ENCODE measurements around the gene MCOLN2.
A peak's percentile ranks its signal among the peaks of the same experiment; 100 is the strongest.

MCOLN2 gene

GRCh38 chr1:84985365-84985764 lies 11.5 kb downstream of the MCOLN2 start:
- DNase-seq (ENCODE audit: low read depth, low spot score) = no peak

GRCh38 chr1:84982395-84982794 lies 14.5 kb downstream of the MCOLN2 start:
- DNase-seq (ENCODE audit: low read depth, low spot score) = no peak

- no peak for DNase-seq (ENCODE audit: low read depth, low spot score)
These were observed 21.9 kb downstream of the MCOLN2 start for GRCh38 chr1:84975035-84975434.

GRCh38 chr1:84973498-84974334 lies 23.2 kb downstream of the MCOLN2 start:
- no peak for DNase-seq (ENCODE audit: low read depth, low spot score)

GRCh38 chr1:84972377-84972987 lies 24.4 kb downstream of the MCOLN2 start:
- peak; percentile 41 for DNase-seq (ENCODE audit: low read depth, low spot score)

GRCh38 chr1:84971957-84972356 lies 25.0 kb downstream of the MCOLN2 start:
- DNase-seq (ENCODE audit: low read depth, low spot score) = no peak

- no peak for DNase-seq (ENCODE audit: low read depth, low spot score)
These were observed 27.2 kb downstream of the MCOLN2 start for GRCh38 chr1:84969489-84970250.

GRCh38 chr1:84968865-84969264 lies 28.0 kb downstream of the MCOLN2 start:
- DNase-seq (ENCODE audit: low read depth, low spot score) = no peak

GRCh38 chr1:84968101-84968500 lies 28.8 kb downstream of the MCOLN2 start:
- DNase-seq (ENCODE audit: low read depth, low spot score) = no peak

GRCh38 chr1:84967666-84968065 lies 29.2 kb downstream of the MCOLN2 start:
- no peak for DNase-seq (ENCODE audit: low read depth, low spot score)

- DNase-seq (ENCODE audit: low read depth, low spot score) = no peak
These were observed 33.9 kb downstream of the MCOLN2 start for GRCh38 chr1:84963021-84963420.

- DNase-seq (ENCODE audit: low read depth, low spot score) = no peak
These were observed 35.6 kb downstream of the MCOLN2 start for GRCh38 chr1:84961316-84961715.

GRCh38 chr1:84960371-84960770 lies 36.5 kb downstream of the MCOLN2 start:
- DNase-seq (ENCODE audit: low read depth, low spot score) = no peak

GRCh38 chr1:84959294-84959693 lies 37.6 kb downstream of the MCOLN2 start:
- DNase-seq (ENCODE audit: low read depth, low spot score) = no peak

- no peak for DNase-seq (ENCODE audit: low read depth, low spot score)
These were observed 38.9 kb downstream of the MCOLN2 start for GRCh38 chr1:84957966-84958365.

GRCh38 chr1:84956655-84957054 lies 40.3 kb downstream of the MCOLN2 start:
- DNase-seq (ENCODE audit: low read depth, low spot score) = no peak

- DNase-seq (ENCODE audit: low read depth, low spot score) = no peak
These were observed 40.8 kb downstream of the MCOLN2 start for GRCh38 chr1:84956097-84956496.

GRCh38 chr1:84949664-84950063 lies 47.2 kb downstream of the MCOLN2 start:
- no peak for DNase-seq (ENCODE audit: low read depth, low spot score)

GRCh38 chr1:84947536-84948410 lies 49.1 kb downstream of the MCOLN2 start:
- DNase-seq (ENCODE audit: low read depth, low spot score) = no peak

- DNase-seq (ENCODE audit: low read depth, low spot score) = no peak
These were observed 50.3 kb downstream of the MCOLN2 start for GRCh38 chr1:84946631-84947030.

- peak; percentile 82 for DNase-seq (ENCODE audit: low read depth, low spot score)
These were observed 52.0 kb downstream of the MCOLN2 start for GRCh38 chr1:84944767-84945486.

Measured in brain pericyte (primary cell).